DND-41 (cell line): ENCODE measurements around the gene SLC15A2.

Source experiments
- ATAC-seq: fragments of 200-7000 bp; cut with Tn5 transposase; 3 replicates; pipeline ENCODE4 v1.9.1; 2021; ENCODE audit warnings: low read depth; ENCODE audit not compliant: insufficient read depth
- DNase-seq: peaks from one replicate; pipeline ENCODE4 v3.0.0-alpha.2; 2020
- H2AFZ ChIP-seq: 2 replicates; pipeline ENCODE4 v1.6.0; 2012; ENCODE audit warnings: low read depth, low read length
- H3K27ac ChIP-seq: 2 replicates; pipeline ENCODE4 v1.5.1; 2012; ENCODE audit warnings: low read length, inconsistent platforms
- H3K27me3 ChIP-seq: fragments of 200-600 bp; sonication (generic); 2 replicates; pipeline ENCODE4 v1.6.0; 2012; ENCODE audit warnings: low read length, mild to moderate bottlenecking, inconsistent platforms; ENCODE audit not compliant: insufficient read depth, poor library complexity
- H3K36me3 ChIP-seq: 2 replicates; pipeline ENCODE4 v1.5.1; 2012; ENCODE audit warnings: low read length, inconsistent platforms; ENCODE audit not compliant: insufficient read depth
- H3K4me1 ChIP-seq: 2 replicates; pipeline ENCODE4 v1.5.1; 2012; ENCODE audit warnings: mild to moderate bottlenecking, low read length; ENCODE audit not compliant: insufficient read depth
- H3K4me2 ChIP-seq: 2 replicates; pipeline ENCODE4 v1.6.0; 2012; ENCODE audit warnings: mild to moderate bottlenecking, moderate library complexity, low read length, inconsistent platforms; ENCODE audit not compliant: insufficient read depth
- H3K4me3 ChIP-seq, 2 experiments: fragments of 200-600 bp in 1 of 2; shearing (Covaris generic) in 1 of 2; 2 replicates each; pipeline ENCODE4 v1.5.1; 2012 to 2016; ENCODE audit warnings: inconsistent platforms in 2 of 2, low read length in 2 of 2, mild to moderate bottlenecking in 2 of 2, low read depth in 1 of 2, moderate library complexity in 1 of 2
- H3K79me2 ChIP-seq: 2 replicates; pipeline ENCODE4 v1.6.0; 2012; ENCODE audit warnings: low read length, inconsistent platforms; ENCODE audit not compliant: insufficient read depth
- H3K9ac ChIP-seq: 2 replicates; pipeline ENCODE4 v1.6.0; 2012; ENCODE audit warnings: low read depth, mild to moderate bottlenecking, inconsistent platforms, low read length, moderate library complexity
- H3K9me3 ChIP-seq: 2 replicates; pipeline ENCODE4 v1.5.1; 2012; ENCODE audit warnings: low read length, moderate library complexity, mild to moderate bottlenecking, inconsistent platforms; ENCODE audit not compliant: insufficient read depth, severe bottlenecking
- H4K20me1 ChIP-seq: 2 replicates; pipeline ENCODE4 v1.6.0; 2012; ENCODE audit warnings: low read length; ENCODE audit not compliant: insufficient read depth
- CTCF ChIP-seq: IDR thresholded peaks from 2 replicates; pipeline ENCODE4 v1.5.1; 2012; ENCODE audit warnings: borderline replicate concordance, low read length, moderate library complexity, mild to moderate bottlenecking; ENCODE audit not compliant: poor library complexity, severe bottlenecking; ENCODE audit errors: extremely low read depth
- EZH2 ChIP-seq: IDR thresholded peaks from 3 replicates; pipeline ENCODE4 v1.6.1; 2012; ENCODE audit warnings: borderline replicate concordance, low read depth, mild to moderate bottlenecking, moderate library complexity, low read length, inconsistent platforms; ENCODE audit not compliant: severe bottlenecking

Gene SLC15A2

GRCh38 chr3:121951291-121951919, 57.2 kb downstream of the SLC15A2 start:
- Histone ChIP-seq H3K4me2 (no peak overlapping the region), H3K27me3 (no peaks in the 10 kb centered on the region), H3K4me3 (no peak overlapping the region), H3K27ac (no peak overlapping the region), H3K9ac (no peak overlapping the region), H2AFZ (no peak overlapping the region), H3K9me3 (no peaks in the 10 kb centered on the region), H3K79me2 (no peaks in the 10 kb centered on the region), H3K36me3 (no peaks in the 10 kb centered on the region), H4K20me1 (no peaks in the 10 kb centered on the region), H3K4me1 (no peaks in the 10 kb centered on the region)
- DNase-seq (no peak), ATAC-seq (no peak)
- no peak for TF ChIP-seq CTCF
- no peak for TF ChIP-seq EZH2

GRCh38 chr3:121956363-121956762, 62.2 kb downstream of the SLC15A2 start:
- H3K36me3 ChIP-seq: no peaks in the 10 kb centered on the region
- H3K27ac ChIP-seq: no peak overlapping the region
- no peak overlapping the region for H3K9ac ChIP-seq
- DNase-seq (no peak), ATAC-seq (no peak)
- no peaks in the 10 kb centered on the region for H4K20me1 ChIP-seq
- H3K27me3 ChIP-seq: no peaks in the 10 kb centered on the region
- H3K4me3 ChIP-seq: no peak overlapping the region
- TF ChIP-seq CTCF: no peak
- H2AFZ ChIP-seq: no peak overlapping the region
- no peaks in the 10 kb centered on the region for H3K79me2 ChIP-seq
- H3K4me1 ChIP-seq: no peaks in the 10 kb centered on the region
- no peaks in the 10 kb centered on the region for H3K9me3 ChIP-seq
- no peak overlapping the region for H3K4me2 ChIP-seq

GRCh38 chr3:121957674-121958415, 63.6 kb downstream of the SLC15A2 start:
- no peak overlapping the region for H3K9ac ChIP-seq

More at GRCh38 chr3:121957674-121958415, 63.6 kb downstream of the SLC15A2 start:
- H3K4me3 ChIP-seq: no peak overlapping the region
- no peaks in the 10 kb centered on the region for H3K4me1 ChIP-seq
- no peaks in the 10 kb centered on the region for H3K36me3 ChIP-seq
- TF ChIP-seq CTCF: no peak
- no peaks in the 10 kb centered on the region for H3K79me2 ChIP-seq
- H3K27ac ChIP-seq: no peak overlapping the region
- no peaks in the 10 kb centered on the region for H4K20me1 ChIP-seq
- ATAC-seq (no peak), DNase-seq (no peak)
- H3K4me2 ChIP-seq: no peak overlapping the region
- H3K9me3 ChIP-seq: no peaks in the 10 kb centered on the region
- H3K27me3 ChIP-seq: no peaks in the 10 kb centered on the region
- no peak overlapping the region for H2AFZ ChIP-seq
